ENCODE results near the gene ARHGAP26.

The ARHGAP26 gene

DNA sequence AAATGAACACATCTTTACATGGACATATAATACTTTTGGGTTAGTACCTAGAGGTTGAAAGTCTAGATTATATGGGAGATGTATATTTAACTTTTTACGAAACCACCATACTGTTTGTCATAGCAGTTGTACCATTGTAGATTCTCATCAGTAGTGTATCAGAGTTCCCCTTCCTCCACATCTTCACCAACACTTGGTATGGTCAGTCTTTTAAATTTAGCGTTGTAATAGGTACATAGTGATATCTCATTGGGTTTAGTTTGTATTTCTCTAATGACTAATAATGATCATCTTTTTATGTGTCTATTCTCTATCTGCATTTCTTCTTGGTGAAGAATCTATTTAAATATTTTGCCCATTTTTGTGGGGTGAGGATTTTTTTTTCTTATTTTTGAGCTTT lies 495.8 kb downstream of the ARHGAP26 start:
- no peak for DNase-seq

DNA sequence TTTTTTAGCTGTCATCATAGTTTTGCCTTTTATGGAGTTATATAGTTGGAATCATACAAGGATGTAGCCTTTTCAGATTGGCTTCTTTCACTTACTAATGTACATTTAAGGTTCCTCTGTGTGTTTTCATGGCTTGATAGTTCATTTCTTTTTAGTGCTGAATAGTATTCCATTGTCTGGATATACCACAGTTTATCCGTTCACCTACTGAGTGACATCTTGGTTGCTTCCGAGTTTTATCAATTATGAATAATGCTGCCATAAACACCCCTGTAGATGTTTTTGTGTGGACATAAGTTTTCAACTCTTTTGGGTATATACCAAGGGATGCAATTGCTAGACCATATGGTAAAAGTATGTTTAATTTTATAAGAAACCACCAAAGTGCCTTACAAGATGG lies 497.0 kb downstream of the ARHGAP26 start:
- DNase-seq, result no peak

DNA sequence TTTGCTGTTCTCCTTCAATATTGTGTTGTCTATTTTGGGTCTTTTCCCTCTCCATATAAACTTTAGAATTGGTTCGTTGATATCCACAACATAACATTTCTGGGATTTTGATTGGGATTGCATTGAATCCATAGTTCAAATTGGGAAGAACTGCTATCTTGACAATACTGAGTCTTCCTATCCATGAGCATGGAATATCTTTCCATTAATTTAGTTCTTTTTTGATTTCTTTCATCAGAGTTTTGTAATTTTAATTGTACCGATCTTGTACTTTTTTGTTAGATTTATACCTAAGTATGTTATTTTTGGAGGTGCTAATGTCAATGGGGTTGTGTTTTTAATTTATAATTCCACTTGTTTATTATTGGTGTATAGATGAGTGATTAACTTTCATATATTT lies 498.2 kb downstream of the ARHGAP26 start:
- DNase-seq, result no peak

DNA sequence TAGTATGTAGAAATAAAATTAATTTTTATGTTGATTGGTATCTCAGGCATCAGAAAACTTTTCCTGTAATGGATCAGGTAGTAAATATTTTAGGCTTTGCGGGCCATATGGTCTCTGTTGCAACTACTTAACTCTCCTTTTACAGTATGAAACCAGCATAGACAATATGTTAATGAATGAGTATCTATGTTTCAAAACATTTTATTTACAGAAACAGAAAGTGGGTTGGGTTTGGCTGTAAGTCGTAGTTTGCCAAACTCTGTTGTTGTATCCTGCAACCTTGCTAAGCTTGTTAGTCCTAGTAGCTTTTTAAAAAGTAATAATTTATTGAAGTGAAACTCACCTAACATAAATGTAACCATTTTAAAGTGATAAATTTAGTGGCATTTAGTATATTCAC lies 501.3 kb downstream of the ARHGAP26 start:
- DNase-seq, result no peak

DNA sequence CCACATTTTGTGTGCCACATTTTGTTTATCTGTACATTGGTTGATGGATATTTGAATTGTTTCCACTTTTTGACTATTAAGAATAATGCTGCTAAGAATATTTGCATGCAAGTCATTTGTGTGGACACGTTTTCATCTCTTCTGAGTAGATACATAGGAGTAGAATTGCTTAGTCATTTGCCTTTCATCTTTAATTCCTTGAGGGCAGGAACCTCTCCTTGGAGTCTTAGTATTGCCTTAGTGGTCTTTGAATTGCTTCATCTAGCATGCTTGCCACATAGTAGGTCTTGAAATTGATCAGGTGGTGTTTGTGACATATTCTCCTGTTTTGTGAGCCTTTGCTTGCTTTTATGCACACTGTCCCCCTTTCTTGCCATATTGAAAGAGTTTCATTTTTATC lies 504.8 kb downstream of the ARHGAP26 start:
- no peak for DNase-seq

DNA sequence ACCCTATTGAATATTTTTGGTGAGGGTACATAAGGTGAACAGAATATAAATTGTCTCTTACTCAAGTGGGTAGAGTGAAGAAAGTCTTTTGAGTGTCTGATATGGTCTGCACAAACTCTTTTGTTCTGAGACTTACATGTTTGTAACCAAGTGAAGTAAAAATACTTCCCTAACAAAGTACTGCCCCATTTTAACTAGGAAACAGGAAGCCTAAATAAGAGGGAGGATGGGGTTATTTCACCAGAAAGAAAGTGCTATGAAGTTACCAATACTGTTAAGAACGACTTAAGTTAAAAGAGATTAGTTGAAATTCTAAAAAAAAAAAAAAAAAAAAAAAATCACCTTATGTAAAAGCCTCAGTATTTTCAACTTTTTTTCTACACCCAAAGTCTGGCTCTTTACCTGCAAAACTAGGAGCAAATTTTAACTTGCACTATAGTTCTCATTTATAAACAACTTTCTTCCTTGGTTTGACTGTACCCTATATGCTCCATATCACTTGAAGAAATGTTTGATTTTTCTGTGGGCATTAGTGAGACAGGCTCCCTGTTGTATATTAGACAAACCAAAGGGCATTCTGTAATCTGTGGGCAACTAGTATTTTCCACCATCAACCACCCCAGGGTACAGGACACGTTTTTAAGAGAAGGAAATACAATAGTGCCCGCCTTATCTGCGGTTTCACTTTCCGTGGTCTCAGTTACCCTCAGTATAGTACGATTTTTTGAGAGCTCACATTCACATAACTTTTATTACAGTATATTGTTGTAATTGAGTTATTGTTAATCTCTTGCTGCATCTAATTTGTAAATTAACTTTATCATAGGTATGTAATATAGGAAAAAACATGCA lies 505.6 kb downstream of the ARHGAP26 start:
- no peak for DNase-seq

DNA sequence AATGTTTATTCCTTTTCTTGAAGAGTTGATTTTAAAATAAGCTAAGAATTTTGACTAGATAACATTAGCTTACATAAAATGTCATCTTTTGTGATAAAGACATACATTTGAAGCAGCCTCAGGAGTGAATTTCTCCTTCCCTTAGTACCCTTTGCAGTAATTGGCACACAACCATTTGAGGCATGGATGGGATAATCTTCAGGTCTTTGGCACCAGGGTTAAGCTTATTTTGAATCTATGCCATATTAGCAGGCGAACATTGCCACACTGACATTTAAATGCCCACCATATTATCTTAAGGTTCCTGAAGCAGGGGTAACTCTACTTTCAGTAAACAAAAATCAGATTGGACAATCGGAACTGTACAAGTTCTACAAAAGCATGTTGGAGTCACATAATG lies 507.4 kb downstream of the ARHGAP26 start:
- no peak for DNase-seq

All from NCI-H1417 (cell line).